Erythroblast (primary cell): ENCODE data around the gene GH1.
"Not testable (repeated sequence)": the region's sequence is repeated elsewhere in the genome, so short reads cannot be mapped to it uniquely, and the experiment has no call there.

Source experiments
- DNase-seq, 2 experiments: peaks; one replicate each; lab custom pipeline; 2025; lab: John Stamatoyannopoulos, UW
- GATA1 ChIP-seq: IDR thresholded peaks from 2 replicates; pipeline ENCODE4 v1.6.1; 2011; ENCODE audit warnings: low read depth, mild to moderate bottlenecking, control low read depth, low read length, moderate library complexity
- POLR2A ChIP-seq: IDR thresholded peaks from 2 replicates; pipeline ENCODE4 v1.6.1; 2011; ENCODE audit warnings: mild to moderate bottlenecking, low read length

Gene GH1

DNA sequence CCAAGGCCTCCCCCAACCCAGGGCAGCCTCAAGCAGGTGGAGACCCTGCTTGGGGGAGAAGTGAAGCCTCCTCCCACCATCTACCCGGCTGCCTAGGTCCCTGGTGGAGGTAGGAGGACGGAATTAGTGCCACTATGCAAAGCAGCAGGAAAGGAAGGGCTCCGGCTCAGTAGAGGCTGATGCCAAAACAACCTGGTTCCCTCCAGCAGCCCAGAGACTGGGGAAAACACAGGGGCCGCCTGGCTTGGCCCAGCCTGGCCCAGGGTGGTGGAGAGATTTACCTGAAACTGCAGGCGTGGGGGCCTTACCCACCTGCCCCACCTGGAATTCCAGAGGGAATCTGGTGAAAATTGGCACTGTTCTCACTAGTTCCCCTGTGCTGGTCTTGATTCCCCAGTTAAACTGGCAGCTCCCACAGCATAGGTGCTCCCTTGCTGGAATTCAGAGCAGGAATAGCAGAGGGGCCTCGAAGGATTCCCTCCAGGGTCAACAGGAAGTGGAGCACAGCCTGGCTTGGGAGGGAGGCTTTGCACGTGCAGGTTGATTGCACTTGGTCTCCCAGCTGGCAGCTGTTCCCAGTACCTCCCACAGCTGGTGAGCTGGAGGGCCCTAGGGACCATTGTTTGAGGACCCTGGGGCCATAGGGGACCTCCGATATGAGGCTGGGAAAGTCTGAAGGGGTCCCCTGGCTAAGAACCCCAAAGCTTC is 9.0 kb upstream of the GH1 start:
- no peak for DNase-seq
- TF ChIP-seq GATA1 = no peak
- no peak for TF ChIP-seq POLR2A

DNA sequence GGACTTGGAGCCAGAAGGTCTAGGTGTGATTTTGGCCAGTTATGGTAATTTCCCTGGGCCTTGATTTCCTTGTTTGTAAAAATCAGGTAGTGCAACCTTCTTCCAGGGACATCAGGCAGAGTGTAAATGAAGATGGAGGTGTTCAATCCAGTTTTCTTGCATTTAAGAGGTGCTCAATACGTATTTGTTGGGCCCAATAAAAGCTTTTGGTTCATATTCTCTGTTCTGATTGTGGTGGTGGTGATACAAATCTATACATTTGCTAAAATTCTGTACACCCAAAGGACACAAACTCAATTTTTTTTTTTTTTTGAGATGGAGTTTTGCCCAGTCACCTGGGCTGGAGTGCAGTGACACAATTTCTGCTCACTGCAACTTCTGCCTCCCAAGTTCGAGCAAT is 7.5 kb upstream of the GH1 start:
- no peak for DNase-seq
- TF ChIP-seq GATA1 (no peak), POLR2A (no peak)

- TF ChIP-seq POLR2A = no peak
- TF ChIP-seq GATA1 = no peak
- no peak for DNase-seq
Observed at GRCh38 chr17:63925615-63926014, 7.0 kb upstream of the GH1 start.

DNA sequence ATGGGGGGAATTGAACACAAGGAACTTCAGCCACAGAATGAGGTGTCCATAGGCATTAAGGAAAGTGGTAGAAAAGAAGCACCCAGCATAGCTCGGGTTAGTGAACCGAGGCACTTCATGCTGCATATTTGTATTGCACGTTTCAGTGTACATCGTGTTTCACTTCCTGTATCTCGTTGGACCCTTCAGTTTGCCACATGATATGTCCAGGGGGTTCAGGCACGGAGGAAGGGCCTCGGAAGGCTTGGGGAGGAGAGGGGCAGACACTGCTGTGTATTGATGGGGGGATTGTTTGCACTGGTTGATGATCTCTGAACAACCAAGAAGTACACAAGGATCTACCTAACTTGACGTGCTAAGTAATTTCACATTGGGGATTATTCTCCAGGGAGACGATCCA is 3.8 kb upstream of the GH1 start:
- not testable (repeated sequence) for DNase-seq

GRCh38 chr17:63920779-63921178 is 2.1 kb upstream of the GH1 start:
- DNase-seq = not testable (repeated sequence)

DNA sequence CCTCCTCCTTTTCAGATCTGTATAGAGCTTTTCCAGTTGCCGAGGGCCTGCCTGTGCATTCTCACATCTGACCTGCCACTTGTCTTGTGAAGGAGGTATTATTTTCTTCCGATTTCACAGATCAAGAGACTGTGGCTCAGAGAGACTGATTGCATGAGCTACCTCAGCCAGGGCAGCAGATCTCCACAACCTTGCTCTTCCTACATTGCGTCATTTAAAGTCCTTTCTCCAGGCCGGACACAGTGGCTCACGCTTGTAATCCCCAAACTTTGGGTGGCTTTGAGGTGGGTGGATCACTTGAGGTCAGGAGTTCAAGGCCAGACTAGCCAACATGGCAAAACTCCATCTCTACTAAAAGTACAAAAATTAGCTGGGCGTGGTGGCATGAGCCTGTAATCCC is 1.4 kb upstream of the GH1 start:
- not testable (repeated sequence) for DNase-seq

GRCh38 chr17:63919311-63919723 is 678 bp upstream of the GH1 start:
- peak; percentile 57 to 82 for DNase-seq
- TF ChIP-seq POLR2A (no peak), GATA1 (no peak)

- TF ChIP-seq POLR2A (no peak), GATA1 (no peak)
- DNase-seq = no peak
Observed at GRCh38 chr17:63918305-63918704, 334 bp downstream of the GH1 start.

DNA sequence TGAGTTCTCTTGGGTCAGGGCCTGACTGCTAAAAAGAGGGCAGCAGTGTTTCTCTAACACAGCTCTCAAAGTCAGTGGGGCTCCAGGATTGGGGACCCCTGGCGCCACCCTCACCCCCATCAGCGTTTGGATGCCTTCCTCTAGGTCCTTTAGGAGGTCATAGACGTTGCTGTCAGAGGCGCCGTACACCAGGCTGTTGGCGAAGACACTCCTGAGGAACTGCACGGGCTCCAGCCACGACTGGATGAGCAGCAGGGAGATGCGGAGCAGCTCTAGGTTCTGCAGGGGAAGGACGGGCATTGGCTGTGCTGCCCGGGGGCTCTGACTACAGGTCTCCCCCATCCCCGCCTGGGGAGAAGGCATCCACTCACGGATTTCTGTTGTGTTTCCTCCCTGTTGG is 993 bp downstream of the GH1 start:
- DNase-seq = no peak
- no peak for TF ChIP-seq POLR2A
- no peak for TF ChIP-seq GATA1

GRCh38 chr17:63917206-63917605 is 1.4 kb downstream of the GH1 start:
- not testable (repeated sequence) for DNase-seq

- no peak for TF ChIP-seq GATA1
- no peak for TF ChIP-seq POLR2A
Observed at GRCh38 chr17:63916566-63917185, 2.0 kb downstream of the GH1 start.

DNA sequence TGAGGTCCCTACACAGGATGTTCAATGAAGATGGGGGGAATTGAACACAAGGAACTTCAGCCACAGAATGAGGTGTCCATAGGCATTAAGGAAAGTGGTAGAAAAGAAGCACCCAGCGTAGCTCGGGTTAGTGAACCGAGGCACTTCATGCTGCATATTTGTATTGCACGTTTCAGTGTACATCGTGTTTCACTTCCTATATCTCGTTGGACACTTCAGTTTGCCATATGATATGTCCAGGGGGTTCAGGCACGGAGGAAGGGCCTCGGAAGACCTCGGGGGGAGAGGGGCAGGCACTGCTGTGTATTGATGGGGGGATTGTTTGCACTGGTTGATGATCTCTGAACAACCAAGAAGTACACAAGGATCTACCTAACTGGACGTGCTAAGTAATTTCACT is 2.9 kb downstream of the GH1 start:
- DNase-seq = not testable (repeated sequence)

More at GRCh38 chr17:63916566-63917185, 2.0 kb downstream of the GH1 start:
- DNase-seq = no peak

DNA sequence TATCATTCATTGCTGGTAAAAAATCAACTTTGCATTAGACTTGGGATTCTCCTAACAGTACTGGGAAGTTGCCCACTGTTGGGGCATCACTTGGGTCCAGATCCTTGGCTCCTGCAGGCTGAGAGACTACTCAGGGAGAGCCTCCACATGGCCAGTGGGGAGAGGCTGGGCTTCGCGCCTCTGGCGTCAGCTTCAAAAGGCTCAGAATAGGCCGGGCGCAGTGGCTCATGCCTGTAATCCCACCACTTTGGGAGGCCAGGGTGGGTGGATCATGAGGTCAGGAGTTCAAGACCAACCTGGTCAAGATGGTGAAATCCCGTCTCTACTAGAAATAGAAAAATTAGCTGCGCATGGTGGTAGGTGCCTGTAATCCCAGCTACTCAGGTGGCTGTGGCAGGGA is 4.2 kb downstream of the GH1 start:
- no peak for TF ChIP-seq GATA1
- no peak for TF ChIP-seq POLR2A
- no peak for DNase-seq

DNA sequence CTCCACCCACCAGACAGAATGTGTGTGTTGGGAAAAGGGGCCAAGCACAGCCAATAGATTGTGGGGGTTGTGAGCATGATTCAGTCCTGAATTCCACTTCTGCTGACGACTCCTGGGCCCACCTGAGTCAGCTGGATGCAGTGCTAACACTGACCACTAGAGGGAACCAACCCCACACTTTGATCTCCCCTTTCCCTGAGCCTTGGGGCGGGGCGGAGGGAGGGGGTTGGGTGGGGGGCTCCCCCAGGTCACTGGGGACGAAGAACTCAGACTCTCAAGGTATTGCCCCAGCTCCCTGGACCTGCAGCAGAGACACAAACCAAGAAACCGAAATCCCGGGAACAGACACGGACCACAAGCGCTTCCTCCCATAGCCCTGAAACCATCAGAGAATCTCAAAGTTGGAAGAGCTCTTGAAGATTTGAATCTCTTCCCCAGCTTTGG is 7.0 kb downstream of the GH1 start:
- TF ChIP-seq GATA1 (no peak), POLR2A (no peak)
- DNase-seq = peak in 1 of 2 experiments; percentile 69

- no peak for DNase-seq
- TF ChIP-seq POLR2A = no peak
Observed at GRCh38 chr17:63911041-63911635, 7.5 kb downstream of the GH1 start, which contains the start of gene CSHL1. Gene CSHL1 (minus strand): TSS chr17:63911258. CDS start chr17:63911196, 62 bp downstream.
